AG04450 (cell line): ENCODE results near the gene ZIC5. TPM values are rescaled to one million over a fixed set of nuclear protein-coding genes. Genes with fewer than 3 reads are reported as not detected.

Experiments used
- CTCF ChIA-PET: fragments of 300-600, 350-600 bp; formaldehyde crosslinking; extraction: SDS; loops from one replicate; lab custom pipeline; 2022; ENCODE audit warnings: antibody characterized with exemption, inconsistent platforms; lab: Charles Lee
- POLR2A ChIA-PET: fragments of 350-600 bp; formaldehyde crosslinking; extraction: SDS; loops from one replicate; lab custom pipeline; 2021; ENCODE audit warnings: antibody characterized with exemption, inconsistent platforms; lab: Yijun Ruan, JAX
- DNase-seq: peaks from one replicate; pipeline ENCODE4 v3.0.0-alpha.2; 2011; ENCODE audit warnings: low read depth, low spot score
- H3K27ac ChIP-seq: one replicate; pipeline ENCODE4 v1.5.1; 2012; ENCODE audit warnings: low read depth, low read length, control low read depth
- H3K27me3 ChIP-seq: one replicate; pipeline ENCODE4 v1.6.0; 2012; ENCODE audit warnings: low read length; ENCODE audit not compliant: control insufficient read depth, insufficient read depth
- H3K4me3 ChIP-seq: 2 replicates; pipeline ENCODE4 v1.5.1; 2011; ENCODE audit warnings: mild to moderate bottlenecking, low read depth, low read length, control low read depth
- H3K9me3 ChIP-seq: 2 replicates; pipeline ENCODE4 v1.5.1; 2012; ENCODE audit warnings: low read length; ENCODE audit not compliant: control insufficient read depth, insufficient read depth
- CTCF ChIP-seq: IDR thresholded peaks from 2 replicates; pipeline ENCODE4 v1.5.1; 2011; ENCODE audit warnings: low read depth, low read length, control low read depth, inconsistent platforms
- polyA minus RNA-seq: library from RNA; depleted of rRNA, polyadenylated mRNA; stranded (reverse); fragments of >200 nt; gene quantifications from 2 replicates; pipeline ENCODE4 v1.2.3, GENCODE V29; 2011; rRNA and poly(A)+ RNA removed
- polyA plus RNA-seq: library from polyadenylated mRNA; depleted of rRNA; stranded (reverse); fragments of >200 nt; gene quantifications from 2 replicates; pipeline ENCODE4 v1.2.3, GENCODE V29; 2011; rRNA removed

The ZIC5 gene
- polyA plus RNA-seq (not detected in 2 replicates), polyA minus RNA-seq (not detected in 2 replicates)

GRCh38 chr13:99971576-99972189 lies at the start of gene ZIC5:
TSS of gene ZIC5 (minus strand) at chr13:99971767. CDS start at chr13:99971603, 164 bp downstream.
- POLR2A ChIA-PET: no interaction called here
- CTCF ChIA-PET: no interaction called here
- Histone ChIP-seq H3K27me3 (peaks cover 85% of the 10 kb centered on the region), H3K27ac (no peak within 1 kb of the TSS), H3K4me3 (no peak within 1 kb of the TSS), H3K9me3 (peaks cover 29% of the 10 kb centered on the region)
- no peak for TF ChIP-seq CTCF
- no peak for DNase-seq

- TF ChIP-seq CTCF: no peak
Measured at GRCh38 chr13:100019780-100020356, 48.3 kb upstream of the ZIC5 start.

GRCh38 chr13:100014621-100015020 lies 43.1 kb upstream of the ZIC5 start:
- Histone ChIP-seq H3K27me3 (peaks cover 4% of the 10 kb centered on the region), H3K9me3 (no peaks in the 10 kb centered on the region), H3K27ac (no peak overlapping the region), H3K4me3 (no peak overlapping the region)
- no peak for DNase-seq
- ChIA-PET CTCF (interaction anchor here (0.7 kb wide), 1 partner anchor 20 kb away, joined by 3 read pairs; no protein-coding TSS in a partner anchor), POLR2A (no interaction called here)
- TF ChIP-seq CTCF: no peak

More at GRCh38 chr13:100019780-100020356, 48.3 kb upstream of the ZIC5 start:
- Histone ChIP-seq H3K27me3 (peaks cover 4% of the 10 kb centered on the region), H3K27ac (no peak overlapping the region), H3K4me3 (no peak overlapping the region), H3K9me3 (no peaks in the 10 kb centered on the region)
- ChIA-PET CTCF (no interaction called here), POLR2A (no interaction called here)
- no peak for DNase-seq

GRCh38 chr13:99998261-99998660 lies 26.7 kb upstream of the ZIC5 start:
- H3K4me3 ChIP-seq: no peak overlapping the region
- H3K27ac ChIP-seq: no peak overlapping the region
- POLR2A ChIA-PET: no interaction called here
- peaks cover 12% of the 10 kb centered on the region; the same call in 1 of the 2 replicates for H3K9me3 ChIP-seq
- peaks cover 65% of the 10 kb centered on the region for H3K27me3 ChIP-seq
- CTCF ChIA-PET: no interaction called here
- no peak for DNase-seq
- TF ChIP-seq CTCF: no peak

- Histone ChIP-seq H3K27ac (no peak overlapping the region), H3K9me3 (peaks cover 12% of the 10 kb centered on the region; the same call in 1 of the 2 replicates), H3K4me3 (no peak overlapping the region), H3K27me3 (peaks cover 68% of the 10 kb centered on the region)
- CTCF ChIA-PET: no interaction called here
- TF ChIP-seq CTCF: no peak
- no peak for DNase-seq
- POLR2A ChIA-PET: no interaction called here
Measured at GRCh38 chr13:99997702-99998214, 26.2 kb upstream of the ZIC5 start.
